HUES48 (cell line): ENCODE results near the gene DIP2C.
"Not testable (repeated sequence)": the region's sequence is repeated elsewhere in the genome, so short reads cannot be mapped to it uniquely, and the experiment has no call there.

ENCODE experiments used
- H3K27ac ChIP-seq: one replicate; pipeline ENCODE4 v1.7.0; 2013; ENCODE audit warnings: low read depth, low read length, inconsistent platforms
- H3K27me3 ChIP-seq: 2 replicates; pipeline ENCODE4 v1.6.1; 2013; ENCODE audit warnings: mild to moderate bottlenecking, low read length; ENCODE audit not compliant: control insufficient read depth, insufficient read depth
- H3K36me3 ChIP-seq: 2 replicates; pipeline ENCODE4 v1.6.1; 2013; ENCODE audit warnings: low read length; ENCODE audit not compliant: control insufficient read depth, insufficient read depth
- H3K4me1 ChIP-seq: 2 replicates; pipeline ENCODE4 v1.6.1; 2013; ENCODE audit warnings: mild to moderate bottlenecking, low read length; ENCODE audit not compliant: control insufficient read depth, insufficient read depth
- H3K4me3 ChIP-seq: 2 replicates; pipeline ENCODE4 v1.5.1; 2013; ENCODE audit warnings: mild to moderate bottlenecking, low read depth, low read length
- H3K9ac ChIP-seq: 2 replicates; pipeline ENCODE4 v1.6.1; 2013; ENCODE audit warnings: mild to moderate bottlenecking, low read depth, low read length, moderate library complexity
- H3K9me3 ChIP-seq: 2 replicates; pipeline ENCODE4 v1.6.1; 2013; ENCODE audit warnings: low read length; ENCODE audit not compliant: control insufficient read depth, insufficient read depth

The DIP2C gene

GRCh38 chr10:722281-723060 lies 33.0 kb upstream of the DIP2C start:
- Histone ChIP-seq H3K27ac (no peak overlapping the region), H3K4me3 (no peak overlapping the region), H3K4me1 (no peaks in the 10 kb centered on the region), H3K9ac (no peak overlapping the region), H3K36me3 (no peaks in the 10 kb centered on the region), H3K9me3 (no peaks in the 10 kb centered on the region), H3K27me3 (no peaks in the 10 kb centered on the region)

GRCh38 chr10:718143-718700 lies 28.8 kb upstream of the DIP2C start:
- peaks cover 9% of the 10 kb centered on the region for H3K9me3 ChIP-seq
- H3K27me3 ChIP-seq = no peaks in the 10 kb centered on the region
- H3K4me1 ChIP-seq = no peaks in the 10 kb centered on the region
- no peak overlapping the region for H3K9ac ChIP-seq
- H3K27ac ChIP-seq = no peak overlapping the region
- no peak overlapping the region for H3K4me3 ChIP-seq
- H3K36me3 ChIP-seq = no peaks in the 10 kb centered on the region

GRCh38 chr10:717458-717857 lies 28.0 kb upstream of the DIP2C start:
- H3K4me3 ChIP-seq = no peak overlapping the region
- no peaks in the 10 kb centered on the region for H3K4me1 ChIP-seq
- H3K9ac ChIP-seq = no peak overlapping the region
- H3K36me3 ChIP-seq = no peaks in the 10 kb centered on the region
- H3K27me3 ChIP-seq = no peaks in the 10 kb centered on the region
- no peak overlapping the region for H3K27ac ChIP-seq
- peaks cover 9% of the 10 kb centered on the region for H3K9me3 ChIP-seq

GRCh38 chr10:716821-717220 lies 27.4 kb upstream of the DIP2C start:
- no peak overlapping the region for H3K4me3 ChIP-seq
- peaks cover 9% of the 10 kb centered on the region for H3K9me3 ChIP-seq
- H3K4me1 ChIP-seq = no peaks in the 10 kb centered on the region
- H3K27ac ChIP-seq = no peak overlapping the region
- no peaks in the 10 kb centered on the region for H3K36me3 ChIP-seq
- no peak overlapping the region for H3K9ac ChIP-seq
- no peaks in the 10 kb centered on the region for H3K27me3 ChIP-seq

- H3K9me3 ChIP-seq = peaks cover 9% of the 10 kb centered on the region
- no peaks in the 10 kb centered on the region for H3K4me1 ChIP-seq
- H3K36me3 ChIP-seq = no peaks in the 10 kb centered on the region
- no peak overlapping the region for H3K27ac ChIP-seq
- H3K27me3 ChIP-seq = no peaks in the 10 kb centered on the region
- H3K9ac ChIP-seq = no peak overlapping the region
- no peak overlapping the region for H3K4me3 ChIP-seq
Observed at GRCh38 chr10:714214-714613, 24.7 kb upstream of the DIP2C start.

GRCh38 chr10:712575-712974 lies 23.1 kb upstream of the DIP2C start:
- Histone ChIP-seq H3K9me3 (peaks cover 9% of the 10 kb centered on the region), H3K9ac (no peak overlapping the region), H3K27ac (no peak overlapping the region), H3K36me3 (no peaks in the 10 kb centered on the region), H3K4me1 (no peaks in the 10 kb centered on the region), H3K27me3 (no peaks in the 10 kb centered on the region), H3K4me3 (no peak overlapping the region)

- H3K36me3 ChIP-seq = no peaks in the 10 kb centered on the region
- H3K4me3 ChIP-seq = no peak overlapping the region
- H3K9ac ChIP-seq = no peak overlapping the region
- no peaks in the 10 kb centered on the region for H3K4me1 ChIP-seq
- no peak overlapping the region for H3K27ac ChIP-seq
- H3K9me3 ChIP-seq = peaks cover 9% of the 10 kb centered on the region
- H3K27me3 ChIP-seq = no peaks in the 10 kb centered on the region
Observed at GRCh38 chr10:712089-712488, 22.6 kb upstream of the DIP2C start.

- H3K9ac ChIP-seq = no peak overlapping the region
- H3K4me1 ChIP-seq = no peaks in the 10 kb centered on the region
- H3K36me3 ChIP-seq = no peaks in the 10 kb centered on the region
- no peak overlapping the region for H3K27ac ChIP-seq
- H3K9me3 ChIP-seq = no peaks in the 10 kb centered on the region
- no peak overlapping the region for H3K4me3 ChIP-seq
- no peaks in the 10 kb centered on the region for H3K27me3 ChIP-seq
Observed at GRCh38 chr10:707861-708260, 18.4 kb upstream of the DIP2C start.

GRCh38 chr10:707456-707855 lies 18.0 kb upstream of the DIP2C start:
- H3K9me3 ChIP-seq = no peaks in the 10 kb centered on the region
- H3K9ac ChIP-seq = no peak overlapping the region
- no peak overlapping the region for H3K27ac ChIP-seq
- no peak overlapping the region for H3K4me3 ChIP-seq
- no peaks in the 10 kb centered on the region for H3K27me3 ChIP-seq
- H3K4me1 ChIP-seq = no peaks in the 10 kb centered on the region
- no peaks in the 10 kb centered on the region for H3K36me3 ChIP-seq

GRCh38 chr10:703118-703517 lies 13.7 kb upstream of the DIP2C start:
- Histone ChIP-seq H3K27me3 (no peaks in the 10 kb centered on the region), H3K36me3 (no peaks in the 10 kb centered on the region), H3K9me3 (no peaks in the 10 kb centered on the region), H3K9ac (no peak overlapping the region), H3K4me1 (no peaks in the 10 kb centered on the region), H3K27ac (no peak overlapping the region), H3K4me3 (no peak overlapping the region)

- not testable (repeated sequence) for H3K4me3 ChIP-seq, H3K36me3 ChIP-seq, H3K27ac ChIP-seq, H3K27me3 ChIP-seq, H3K4me1 ChIP-seq, H3K9me3 ChIP-seq, H3K9ac ChIP-seq
Observed at GRCh38 chr10:700183-700582, 10.7 kb upstream of the DIP2C start.
